Measurements from ENCODE around the gene ALOX5.

ALOX5 gene

GRCh38 chr10:45437587-45438465 lies 63.8 kb downstream of the ALOX5 start:
- TF ChIP-seq CTCF (IDR thresholded peaks at IDR 0.05), result no peak

- TF ChIP-seq CTCF (IDR thresholded peaks at IDR 0.05), result no peak
Observed at GRCh38 chr10:45438466-45439090, 64.6 kb downstream of the ALOX5 start.

- no peak for TF ChIP-seq CTCF (IDR thresholded peaks at IDR 0.05)
Observed at GRCh38 chr10:45439365-45439764, 65.3 kb downstream of the ALOX5 start.

GRCh38 chr10:45439873-45440272 lies 65.9 kb downstream of the ALOX5 start:
- no peak for TF ChIP-seq CTCF (IDR thresholded peaks at IDR 0.05)

- TF ChIP-seq CTCF (IDR thresholded peaks at IDR 0.05), result no peak
Observed at GRCh38 chr10:45440511-45441062, 66.6 kb downstream of the ALOX5 start.

GRCh38 chr10:45441239-45442190 lies 67.5 kb downstream of the ALOX5 start:
- TF ChIP-seq CTCF (IDR thresholded peaks at IDR 0.05), result no peak

- no peak for TF ChIP-seq CTCF (IDR thresholded peaks at IDR 0.05)
Observed at GRCh38 chr10:45442251-45442650, 68.2 kb downstream of the ALOX5 start.

Data from LNCAP (cell line).